Duodenal mucosa (tissue), 2 donors: ENCODE results near the gene DHRS11.
A peak's percentile ranks its signal among the peaks of the same experiment; 100 is the strongest.
"Not testable (repeated sequence)": the region's sequence is repeated elsewhere in the genome, so short reads cannot be mapped to it uniquely, and the experiment has no call there.

Source experiments
- H3K27ac ChIP-seq: one replicate; pipeline ENCODE4 v1.7.0; 2013; ENCODE audit warnings: low read depth, low read length
- H3K27me3 ChIP-seq, 2 donors: one replicate each; pipeline ENCODE4 v1.7.0; 2013; ENCODE audit warnings: low read length in 2 of 2, control low read depth in 1 of 2; ENCODE audit not compliant: insufficient read depth in 2 of 2, control insufficient read depth in 1 of 2
- H3K36me3 ChIP-seq, 2 donors: one replicate each; pipeline ENCODE4 v1.7.0; 2013; ENCODE audit warnings: low read length in 2 of 2, control low read depth in 1 of 2; ENCODE audit not compliant: insufficient read depth in 2 of 2, control insufficient read depth in 1 of 2
- H3K4me1 ChIP-seq, 2 donors: one replicate each; pipeline ENCODE4 v1.7.0; 2013; ENCODE audit warnings: low read length in 2 of 2, control low read depth in 1 of 2; ENCODE audit not compliant: insufficient read depth in 2 of 2, control insufficient read depth in 1 of 2
- H3K4me3 ChIP-seq, 2 donors: one replicate each; pipeline ENCODE4 v1.7.0; 2013; ENCODE audit warnings: low read length in 2 of 2, low read depth in 1 of 2
- H3K9ac ChIP-seq, 2 donors: one replicate each; pipeline ENCODE4 v1.7.0; 2013; ENCODE audit warnings: low read length in 2 of 2, low read depth in 1 of 2
- H3K9me3 ChIP-seq, 2 donors: one replicate each; pipeline ENCODE4 v1.7.0; 2013; ENCODE audit warnings: low read length in 2 of 2, control low read depth in 1 of 2; ENCODE audit not compliant: control insufficient read depth in 1 of 2

The DHRS11 gene

DNA sequence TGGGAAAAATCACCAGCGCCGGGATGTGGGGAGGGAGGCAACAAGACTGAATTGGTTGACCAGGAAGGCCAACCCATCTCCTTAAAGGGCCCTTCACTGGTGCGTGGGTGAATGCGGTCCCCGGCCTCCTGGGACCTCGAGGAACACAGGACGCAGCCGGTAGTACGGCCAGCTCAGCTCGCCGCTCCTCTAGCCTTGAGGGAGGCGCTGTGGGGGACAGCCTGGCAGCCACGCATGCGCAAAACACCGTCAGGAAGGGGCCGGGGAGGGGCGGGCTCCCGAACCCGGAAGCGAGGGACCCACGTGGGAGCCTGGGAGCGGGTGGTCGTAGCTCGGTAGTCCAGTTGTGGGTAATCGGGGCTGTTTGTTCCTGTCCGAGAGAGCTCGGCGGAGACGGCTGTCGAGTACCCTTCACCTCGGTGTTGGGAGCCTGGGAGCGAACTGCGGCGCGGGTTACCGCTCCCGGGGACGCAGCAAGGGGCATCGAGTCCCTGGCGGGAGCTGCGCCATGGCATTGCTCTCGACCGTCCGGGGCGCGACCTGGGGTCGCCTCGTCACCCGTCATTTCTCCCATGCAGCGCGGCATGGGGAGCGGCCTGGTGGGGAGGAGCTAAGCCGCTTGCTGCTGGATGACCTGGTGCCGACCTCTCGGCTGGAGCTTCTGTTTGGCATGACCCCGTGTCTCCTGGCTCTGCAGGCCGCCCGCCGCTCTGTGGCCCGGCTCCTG lies 9.8 kb downstream of the DHRS11 start, which contains the start of gene MRM1:
TSS of gene MRM1 (plus strand) at position 281 of the 727 bp plus-strand sequence. CDS start at position 509, 228 bp downstream.
- Histone ChIP-seq H3K4me3 (peak within 1 kb of the TSS; percentile 90 to 97), H3K9me3 (no peaks in the 10 kb centered on the region), H3K27me3 (no peaks in the 10 kb centered on the region), H3K4me1 (peaks cover 50 to 51% of the 10 kb centered on the region in 2 donors), H3K27ac (peak within 1 kb of the TSS; percentile 80), H3K36me3 (peaks cover 11 to 28% of the 10 kb centered on the region in 2 donors), H3K9ac (peak within 1 kb of the TSS; percentile 74 to 92)

DNA sequence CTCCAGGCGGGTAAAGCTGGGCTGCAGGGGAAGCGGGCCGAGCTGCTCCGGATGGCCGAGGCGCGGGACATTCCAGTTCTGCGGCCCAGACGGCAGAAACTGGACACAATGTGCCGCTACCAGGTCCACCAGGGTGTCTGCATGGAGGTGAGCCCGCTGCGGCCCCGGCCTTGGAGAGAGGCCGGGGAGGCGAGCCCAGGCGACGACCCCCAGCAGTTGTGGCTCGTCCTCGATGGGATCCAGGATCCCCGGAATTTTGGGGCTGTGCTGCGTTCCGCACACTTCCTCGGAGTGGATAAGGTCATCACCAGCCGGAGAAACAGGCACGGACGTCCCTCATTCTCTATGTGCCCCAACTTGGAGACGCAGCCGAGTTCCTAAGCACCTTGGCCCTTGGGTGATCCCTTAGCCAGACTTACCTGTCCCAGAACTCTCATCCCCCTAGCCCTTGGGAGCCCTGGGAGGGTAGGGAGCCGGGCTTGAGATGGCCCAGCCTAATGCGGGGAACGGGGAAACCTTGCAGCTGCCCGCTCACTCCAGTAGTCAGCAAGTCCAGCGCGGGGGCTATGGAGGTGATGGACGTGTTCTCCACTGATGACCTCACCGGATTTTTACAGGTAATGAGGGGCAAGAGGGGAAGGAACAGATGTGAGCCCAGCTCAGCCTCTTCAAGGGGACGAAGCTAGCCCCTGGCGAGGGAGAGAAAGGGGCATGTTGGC lies 10.5 kb downstream of the DHRS11 start:
- no peaks in the 10 kb centered on the region for H3K9me3 ChIP-seq
- H3K9ac ChIP-seq: peak overlapping the region; percentile 74 to 92
- peak overlapping the region; percentile 90 to 97 for H3K4me3 ChIP-seq
- H3K27me3 ChIP-seq: no peaks in the 10 kb centered on the region
- H3K36me3 ChIP-seq: peaks cover 11 to 22% of the 10 kb centered on the region in 2 donors
- no peak overlapping the region for H3K27ac ChIP-seq
- peaks cover 43 to 45% of the 10 kb centered on the region in 2 donors for H3K4me1 ChIP-seq

DNA sequence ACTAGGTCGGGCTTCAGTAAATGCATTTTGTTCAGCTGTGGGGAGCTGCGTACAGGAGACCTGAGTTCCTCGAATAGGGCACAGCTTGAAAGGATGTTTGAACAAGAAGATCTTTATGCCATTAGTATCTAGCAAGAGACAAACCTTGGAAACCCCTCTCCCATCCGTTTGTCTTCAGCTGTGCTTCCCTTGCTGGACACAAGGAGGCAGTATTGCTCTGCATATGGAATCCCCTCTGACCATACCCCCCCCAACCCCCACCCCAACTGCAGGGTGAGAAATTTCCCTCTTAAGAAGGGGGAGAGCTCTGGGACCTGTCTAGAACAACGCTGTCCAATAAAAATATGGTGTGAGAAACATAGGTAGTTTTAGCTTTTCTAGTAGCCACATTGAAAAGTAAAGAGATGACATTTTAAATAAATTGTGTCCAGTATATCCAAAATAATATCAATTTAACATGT lies 11.3 kb downstream of the DHRS11 start:
- peak overlapping the region; percentile 74 to 92 for H3K9ac ChIP-seq
- H3K27me3 ChIP-seq: no peaks in the 10 kb centered on the region
- no peak overlapping the region for H3K27ac ChIP-seq
- H3K4me1 ChIP-seq: peaks cover 38 to 40% of the 10 kb centered on the region in 2 donors
- H3K36me3 ChIP-seq: peaks cover 10 to 24% of the 10 kb centered on the region in 2 donors
- H3K4me3 ChIP-seq: peak overlapping the region; percentile 90 to 97
- no peaks in the 10 kb centered on the region for H3K9me3 ChIP-seq

DNA sequence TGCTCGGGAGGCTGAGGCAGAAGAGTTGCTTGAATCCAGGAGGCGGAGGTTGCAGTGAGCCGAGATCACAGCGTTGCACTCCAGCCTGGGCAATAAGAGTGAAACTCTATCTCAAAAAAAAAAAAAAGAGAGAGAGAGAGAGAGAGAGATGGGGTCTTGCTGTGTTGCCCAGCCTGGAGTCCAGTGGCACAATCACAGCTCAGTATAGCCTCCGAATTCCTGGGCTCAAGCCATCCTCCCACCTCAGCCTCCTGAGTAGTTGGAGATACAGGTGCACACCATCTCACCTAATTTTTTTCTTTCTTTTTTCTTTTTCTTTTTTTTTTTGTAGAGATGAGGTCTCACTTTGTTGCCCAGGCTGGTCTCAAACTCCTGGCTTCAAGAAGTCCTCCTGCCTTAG lies 13.3 kb downstream of the DHRS11 start:
- not testable (repeated sequence) for H3K4me3 ChIP-seq, H3K9me3 ChIP-seq, H3K9ac ChIP-seq, H3K27ac ChIP-seq, H3K27me3 ChIP-seq
- H3K4me1 ChIP-seq: peaks cover 29 to 33% of the 10 kb centered on the region in 2 donors
- peaks cover 0 to 11% of the 10 kb centered on the region in 2 donors for H3K36me3 ChIP-seq

DNA sequence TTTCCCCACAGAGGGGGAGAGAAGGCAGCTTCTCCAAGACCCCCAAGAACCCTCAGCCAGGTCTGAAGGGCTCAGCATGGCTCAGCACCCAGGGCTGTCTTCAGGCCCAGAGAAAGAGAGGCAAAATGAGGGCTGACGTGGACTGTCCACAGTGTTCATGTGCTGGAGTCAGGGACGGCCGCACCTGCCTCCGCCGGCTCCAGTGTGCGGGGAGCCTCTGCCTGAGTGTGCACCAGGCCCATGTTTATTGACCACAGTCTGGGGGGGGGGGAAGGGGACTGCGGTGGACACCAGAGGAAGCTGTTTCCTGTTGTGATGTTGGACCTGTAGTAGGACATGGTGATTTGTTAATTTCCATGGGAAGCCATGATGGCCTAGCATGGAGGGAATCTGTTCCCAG lies 16.6 kb downstream of the DHRS11 start:
- H3K36me3 ChIP-seq: peaks cover 0 to 6% of the 10 kb centered on the region in 2 donors

DNA sequence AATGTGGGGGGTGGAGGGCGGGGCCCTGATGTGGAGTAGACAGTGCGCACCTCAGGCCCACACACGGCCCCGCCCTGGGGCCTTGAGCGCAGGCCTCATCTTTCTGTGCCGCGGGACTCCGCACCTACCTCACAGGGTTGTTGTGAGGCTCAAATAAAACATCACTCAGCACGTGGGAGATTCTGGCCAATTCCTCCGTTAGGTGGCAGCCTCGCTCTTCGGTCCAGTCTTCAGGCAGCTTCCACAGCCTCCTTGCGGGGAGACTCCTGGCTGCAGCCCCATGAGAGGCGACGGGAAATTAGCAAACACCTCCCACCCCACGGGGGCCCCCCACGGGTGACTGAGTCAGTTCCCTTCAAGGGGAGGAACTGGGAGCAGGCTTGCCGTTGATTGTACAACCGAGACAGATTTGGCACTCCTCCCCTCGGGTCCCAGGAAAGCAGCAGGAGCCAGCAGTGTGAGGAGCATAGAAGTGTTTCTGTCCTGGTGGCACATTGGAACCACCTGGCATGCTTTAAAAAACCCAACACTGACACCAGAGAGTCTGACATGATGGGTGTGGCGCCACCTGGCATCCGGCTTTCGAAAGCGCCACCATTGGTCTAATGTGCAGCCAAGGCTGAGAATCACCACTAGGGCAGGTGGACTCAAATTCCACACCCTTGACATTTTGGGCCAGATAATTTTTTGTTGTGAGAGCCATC lies 17.3 kb downstream of the DHRS11 start:
- H3K9me3 ChIP-seq: no peaks in the 10 kb centered on the region
- peaks cover 0 to 6% of the 10 kb centered on the region in 2 donors for H3K36me3 ChIP-seq
- no peak overlapping the region for H3K9ac ChIP-seq
- H3K27me3 ChIP-seq: no peaks in the 10 kb centered on the region
- no peak overlapping the region for H3K27ac ChIP-seq
- peak overlapping the region in 1 of 2 donors; percentile 32 for H3K4me3 ChIP-seq
- peaks cover 12 to 13% of the 10 kb centered on the region in 2 donors for H3K4me1 ChIP-seq

More for the DNA sequence above, 16.6 kb downstream of the DHRS11 start:
- no peak overlapping the region for H3K9ac ChIP-seq
- H3K9me3 ChIP-seq: no peaks in the 10 kb centered on the region
- no peak overlapping the region for H3K27ac ChIP-seq
- peaks cover 12 to 13% of the 10 kb centered on the region in 2 donors for H3K4me1 ChIP-seq
- H3K27me3 ChIP-seq: no peaks in the 10 kb centered on the region
- no peak overlapping the region for H3K4me3 ChIP-seq

DNA sequence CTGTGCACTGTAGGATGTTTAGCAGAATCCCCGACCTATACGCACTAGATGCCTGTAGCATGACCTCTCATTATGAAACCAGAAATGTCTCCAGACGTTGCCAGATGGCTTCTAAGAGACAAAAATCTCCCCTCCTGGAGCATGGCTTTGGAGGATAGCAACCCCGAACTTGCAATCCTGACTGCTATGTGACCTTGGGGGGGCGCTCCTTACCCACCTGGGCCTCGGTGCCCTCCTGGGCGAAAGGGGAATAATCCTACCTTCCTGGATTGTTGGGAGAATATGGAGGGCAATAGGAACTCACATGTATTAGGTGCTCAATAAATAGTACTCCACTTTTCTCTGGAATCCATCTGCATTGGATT lies 17.8 kb downstream of the DHRS11 start:
- Histone ChIP-seq H3K9ac (no peak overlapping the region), H3K4me1 (peaks cover 12 to 13% of the 10 kb centered on the region in 2 donors), H3K36me3 (peaks cover 0 to 6% of the 10 kb centered on the region in 2 donors), H3K4me3 (no peak overlapping the region), H3K27ac (no peak overlapping the region), H3K27me3 (no peaks in the 10 kb centered on the region), H3K9me3 (no peaks in the 10 kb centered on the region)

DNA sequence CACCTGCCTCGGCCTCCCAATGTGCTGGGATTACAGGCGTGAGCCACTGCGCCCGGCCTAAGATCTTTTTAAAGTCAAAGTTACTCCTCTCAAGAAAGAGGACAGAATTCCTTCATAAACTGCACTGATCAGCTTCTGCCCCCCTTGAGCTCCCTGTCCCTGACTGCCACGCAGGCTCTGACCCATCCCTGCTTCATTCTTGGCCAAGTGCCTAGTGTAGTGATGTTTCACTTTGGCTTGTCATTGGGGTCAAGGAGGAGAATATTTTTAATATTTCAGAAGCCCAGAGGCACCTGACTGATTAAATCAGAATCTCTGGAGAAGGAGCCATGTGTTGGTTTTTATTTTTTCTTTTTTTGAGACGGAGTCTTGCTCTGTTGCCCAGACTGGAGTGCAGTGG lies 18.8 kb downstream of the DHRS11 start:
- no peaks in the 10 kb centered on the region for H3K27me3 ChIP-seq
- H3K36me3 ChIP-seq: peaks cover 0 to 6% of the 10 kb centered on the region in 2 donors
- no peak overlapping the region for H3K4me3 ChIP-seq
- no peak overlapping the region for H3K27ac ChIP-seq
- no peak overlapping the region for H3K9ac ChIP-seq
- peaks cover 12 to 13% of the 10 kb centered on the region in 2 donors for H3K4me1 ChIP-seq
- H3K9me3 ChIP-seq: no peaks in the 10 kb centered on the region

DNA sequence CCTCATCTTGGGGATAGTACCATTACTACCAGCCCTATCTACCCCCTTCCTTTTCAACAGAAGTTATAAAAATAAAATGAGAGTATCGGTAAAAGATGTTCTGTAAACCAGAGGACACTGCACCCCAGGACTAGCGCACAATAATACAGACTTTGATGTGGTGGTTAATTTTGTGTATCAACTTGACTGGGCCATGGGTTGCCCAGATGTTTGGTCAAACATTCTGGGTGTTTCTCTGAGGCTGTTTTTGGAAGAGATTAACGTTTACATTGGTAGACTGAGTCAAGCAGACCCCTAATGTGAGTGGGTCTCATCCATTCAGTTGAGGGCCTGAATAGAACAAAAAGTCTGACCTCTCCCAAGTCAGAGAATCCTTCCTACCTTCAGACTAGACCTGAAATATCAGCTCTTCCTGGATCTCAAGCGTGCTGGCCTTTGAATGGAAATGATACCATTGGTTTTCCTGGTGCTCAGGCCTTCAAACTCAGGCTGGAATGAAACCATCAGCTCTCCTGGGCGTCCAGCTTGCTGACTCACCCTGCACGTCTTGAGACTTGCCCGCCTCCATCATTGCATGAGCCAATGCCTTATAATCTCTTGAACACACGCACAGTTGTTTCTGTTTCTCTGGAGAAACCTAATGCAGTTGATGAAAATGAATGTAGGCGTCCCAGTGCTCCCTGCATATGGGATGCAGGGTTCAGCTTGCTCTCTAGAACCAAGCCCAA lies 19.8 kb downstream of the DHRS11 start:
- Histone ChIP-seq H3K4me3 (no peak overlapping the region), H3K27me3 (no peaks in the 10 kb centered on the region), H3K4me1 (peaks cover 12 to 13% of the 10 kb centered on the region in 2 donors), H3K36me3 (peaks cover 0 to 6% of the 10 kb centered on the region in 2 donors), H3K27ac (no peak overlapping the region), H3K9ac (no peak overlapping the region), H3K9me3 (no peaks in the 10 kb centered on the region)
